Measurements from ENCODE around the gene SMAD1.
A peak's percentile ranks its signal among the peaks of the same experiment; 100 is the strongest.
"Not testable (repeated sequence)": the region's sequence is repeated elsewhere in the genome, so short reads cannot be mapped to it uniquely, and the experiment has no call there.

Gene SMAD1

DNA sequence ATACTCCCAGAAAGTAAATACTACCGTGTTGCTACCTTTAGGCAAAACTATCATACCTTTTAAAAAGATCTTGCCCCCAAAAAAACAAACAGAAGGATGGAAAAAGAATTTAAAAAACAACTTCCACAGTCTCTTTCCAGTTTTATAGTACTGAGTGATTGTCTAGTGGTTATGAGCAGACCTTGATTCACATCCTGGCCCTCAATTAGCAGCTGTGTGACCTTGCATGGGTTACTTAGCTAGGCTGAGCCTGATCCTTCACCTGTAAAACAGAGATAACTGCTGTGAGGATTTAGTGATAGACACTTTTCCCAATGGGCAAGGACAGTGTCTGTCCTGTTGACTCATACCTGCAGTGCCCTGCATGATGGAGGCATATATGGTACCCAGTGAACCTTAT lies 49.0 kb downstream of the SMAD1 start:
- no peak for DNase-seq

DNA sequence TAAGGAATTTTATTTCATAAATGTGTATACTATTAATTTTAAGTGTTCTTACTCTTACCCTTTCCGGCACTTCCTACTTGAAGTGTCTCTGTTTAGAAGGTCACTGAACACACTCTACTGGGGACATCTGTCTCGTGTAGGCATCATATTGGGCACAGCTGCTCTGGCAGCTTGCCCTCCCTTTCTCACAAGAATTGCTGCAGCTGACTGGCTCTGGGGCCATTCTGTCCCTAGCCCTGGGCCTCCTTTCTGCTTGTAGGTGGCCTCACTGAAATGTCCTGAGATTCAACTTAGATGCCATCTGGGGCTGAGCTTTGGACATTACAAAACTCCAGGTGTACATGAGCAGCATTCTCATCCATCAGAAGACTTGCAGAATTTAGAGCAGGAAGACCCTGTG lies 49.6 kb downstream of the SMAD1 start:
- DNase-seq: no peak

DNA sequence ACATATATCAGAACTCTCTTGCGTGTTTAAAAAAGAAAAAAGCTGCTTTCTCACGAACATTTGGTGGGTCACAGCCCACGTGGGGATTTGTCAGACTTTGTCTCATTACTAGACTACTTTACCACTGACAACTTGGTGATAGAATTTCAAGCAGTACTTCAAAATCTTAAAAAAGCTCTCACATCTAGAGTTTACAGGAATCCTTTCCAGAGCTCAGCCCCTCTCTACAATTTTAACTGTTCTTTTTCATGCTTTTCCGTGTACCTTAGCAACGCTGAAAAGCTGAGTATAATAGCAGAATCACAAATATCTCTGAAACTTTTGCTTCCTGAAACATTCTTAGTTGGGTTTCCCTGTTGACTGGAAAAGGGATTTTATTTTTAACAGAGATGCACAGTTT lies 50.2 kb downstream of the SMAD1 start:
- no peak for DNase-seq

DNA sequence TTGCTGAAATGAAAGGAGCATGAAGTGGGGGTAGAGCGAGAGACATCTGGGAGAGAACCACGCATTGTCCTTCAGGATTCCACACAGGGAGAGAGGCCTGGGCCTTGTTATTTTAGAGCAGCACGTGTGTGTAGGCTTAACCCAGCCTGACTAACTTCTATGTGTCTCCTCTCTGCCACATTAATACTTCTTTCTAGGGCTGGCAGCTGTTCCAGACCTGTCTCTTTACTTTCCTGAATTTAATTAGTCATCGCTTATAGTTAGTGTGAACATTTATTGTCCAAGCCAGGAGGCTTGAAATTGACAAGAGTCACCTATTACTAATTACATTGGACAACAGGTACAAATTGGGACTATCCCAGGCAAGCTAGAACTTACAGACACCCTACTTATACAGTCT lies 51.3 kb downstream of the SMAD1 start:
- DNase-seq: no peak

DNA sequence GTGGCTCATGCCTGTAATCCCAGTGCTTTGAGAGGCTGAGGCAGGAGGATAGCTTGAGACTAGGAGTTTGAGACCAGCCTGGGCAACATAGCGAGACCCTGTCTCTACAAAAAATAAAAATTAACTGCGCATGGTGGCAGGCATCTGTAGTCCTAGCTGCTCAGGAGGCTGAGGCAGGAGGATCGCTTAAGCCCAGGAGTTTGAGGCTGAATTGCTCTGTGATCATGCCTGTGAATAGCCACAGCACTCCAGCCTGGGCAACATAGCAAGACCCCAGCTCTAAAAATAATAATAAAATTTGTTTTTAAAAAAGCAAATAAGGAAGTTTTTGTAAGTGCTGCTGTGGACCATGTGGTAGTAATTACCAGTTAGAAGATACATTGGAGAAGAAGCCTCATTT lies 51.8 kb downstream of the SMAD1 start:
- DNase-seq: not testable (repeated sequence)

DNA sequence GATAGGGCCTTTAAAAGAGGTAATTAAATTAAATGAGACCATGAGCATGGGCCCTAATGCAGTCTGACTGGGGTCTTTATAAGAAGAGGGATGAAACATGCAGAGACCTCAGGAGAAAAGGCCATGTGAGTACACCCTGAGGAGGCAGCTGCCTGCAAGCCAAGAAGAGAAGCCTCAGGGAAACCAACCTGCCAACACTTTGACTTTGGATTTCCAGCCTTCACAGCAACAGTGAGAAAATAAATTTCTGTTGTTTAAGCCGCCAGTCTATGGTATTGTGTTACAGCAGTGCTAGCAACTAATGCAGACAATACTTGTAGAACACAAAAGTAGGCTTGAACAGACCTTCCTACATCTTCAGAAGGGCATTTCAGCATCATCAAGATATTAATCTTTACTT lies 52.3 kb downstream of the SMAD1 start:
- no peak for DNase-seq

DNA sequence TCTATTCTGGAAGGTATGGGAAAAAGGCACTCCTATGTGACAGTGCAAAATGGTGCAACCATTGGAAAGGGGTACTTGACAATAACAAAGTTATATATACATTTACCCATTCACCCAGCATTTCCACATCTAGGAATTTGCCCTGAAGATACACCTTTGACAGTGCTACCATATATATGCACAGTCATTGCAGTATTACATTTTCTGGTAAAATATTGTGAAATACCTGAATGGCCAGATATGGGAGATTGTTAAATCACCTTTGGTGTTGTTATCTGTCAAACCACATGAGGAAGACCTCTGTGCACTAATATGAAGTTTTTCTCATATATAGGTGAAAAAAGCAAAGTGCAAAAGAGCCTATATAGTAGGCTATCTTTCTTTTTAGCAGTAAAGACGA lies 53.5 kb downstream of the SMAD1 start:
- DNase-seq: no peak

DNA sequence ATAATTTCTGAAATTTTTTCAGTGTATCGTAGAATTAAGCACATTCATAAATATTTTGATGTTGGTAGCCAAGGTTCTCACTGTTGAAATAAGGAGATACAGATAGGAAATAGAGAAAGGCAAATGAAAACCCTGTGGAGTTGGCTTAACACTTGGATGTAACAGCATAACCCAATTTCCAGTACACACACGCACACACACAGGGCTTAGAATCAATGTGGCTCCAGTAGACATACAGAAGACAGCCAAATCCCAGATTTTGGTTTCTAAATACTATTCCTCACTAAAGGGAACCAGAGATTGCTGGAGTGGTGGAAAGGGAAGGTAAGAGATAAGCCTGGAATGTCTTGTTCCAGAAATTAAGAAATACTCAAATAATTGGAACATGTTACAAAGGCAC lies 54.4 kb downstream of the SMAD1 start:
- no peak for DNase-seq

DNA sequence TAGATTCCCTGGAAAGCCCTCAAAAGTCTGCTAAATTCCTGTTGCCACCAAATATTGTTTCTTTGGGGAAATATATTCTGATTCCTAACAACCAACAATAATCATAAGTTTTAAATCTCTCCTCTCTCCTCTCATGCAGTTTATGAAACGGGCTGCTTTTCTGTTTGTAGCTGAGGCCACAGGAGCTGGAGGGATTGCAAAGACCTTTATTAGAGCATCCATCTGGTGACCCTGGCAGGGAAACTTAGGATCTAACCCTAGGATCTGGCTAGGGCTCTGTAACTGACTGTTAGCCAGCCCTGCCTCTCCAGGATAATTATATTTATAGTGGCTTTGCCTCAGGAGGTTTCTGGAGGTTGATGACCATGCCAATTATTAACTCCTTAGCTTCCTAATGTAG lies 56.9 kb downstream of the SMAD1 start:
- DNase-seq: peak; percentile 7

DNA sequence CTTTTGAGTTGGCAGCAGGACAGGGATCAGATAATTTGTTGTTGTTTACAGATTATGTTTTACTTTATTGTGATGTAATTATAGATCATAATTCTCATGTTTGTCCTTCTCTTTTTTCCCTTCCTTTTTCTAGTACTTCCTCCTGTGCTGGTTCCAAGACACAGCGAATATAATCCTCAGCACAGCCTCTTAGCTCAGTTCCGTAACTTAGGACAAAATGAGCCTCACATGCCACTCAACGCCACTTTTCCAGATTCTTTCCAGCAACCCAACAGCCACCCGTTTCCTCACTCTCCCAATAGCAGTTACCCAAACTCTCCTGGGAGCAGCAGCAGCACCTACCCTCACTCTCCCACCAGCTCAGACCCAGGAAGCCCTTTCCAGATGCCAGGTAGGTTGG lies 58.0 kb downstream of the SMAD1 start:
- DNase-seq: no peak

DNA sequence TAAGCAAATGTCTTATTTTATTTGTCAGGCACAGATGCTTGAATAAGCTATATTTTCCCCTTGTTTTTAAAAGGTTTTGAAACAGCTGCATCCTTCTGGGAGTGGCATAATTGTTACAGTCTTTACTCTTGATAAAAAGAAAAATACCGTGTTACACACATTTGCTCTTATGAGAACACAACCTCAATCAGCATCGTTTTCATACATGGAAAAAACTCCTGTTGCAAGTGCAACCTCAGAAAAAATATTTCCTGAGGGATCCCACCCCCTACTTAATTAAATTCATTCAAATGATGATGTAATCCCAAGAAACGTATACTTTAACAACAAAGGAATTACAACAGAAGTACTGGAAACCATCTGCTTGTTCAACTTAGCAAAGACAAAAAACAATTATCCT lies 58.6 kb downstream of the SMAD1 start:
- no peak for DNase-seq

DNA sequence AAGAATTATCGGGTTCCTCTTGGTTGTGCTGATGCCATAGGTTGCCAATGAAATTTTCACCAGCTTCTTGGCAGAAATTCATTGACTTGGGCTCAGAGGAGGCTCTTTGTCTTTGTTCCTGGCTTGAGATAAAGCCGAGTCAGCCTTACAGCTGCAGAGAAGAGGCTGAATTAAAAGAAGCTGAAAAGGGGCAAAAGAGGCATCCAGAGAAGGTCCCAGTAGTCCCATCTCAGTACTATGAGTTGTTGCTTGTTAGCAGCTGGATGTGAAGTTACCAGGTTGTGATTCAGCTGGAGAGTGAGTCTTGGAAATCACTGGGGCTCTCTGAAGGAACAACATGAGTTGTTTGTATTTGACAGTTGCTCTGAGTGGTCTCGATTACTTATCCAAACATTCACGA lies 59.7 kb downstream of the SMAD1 start:
- DNase-seq: no peak

DNA sequence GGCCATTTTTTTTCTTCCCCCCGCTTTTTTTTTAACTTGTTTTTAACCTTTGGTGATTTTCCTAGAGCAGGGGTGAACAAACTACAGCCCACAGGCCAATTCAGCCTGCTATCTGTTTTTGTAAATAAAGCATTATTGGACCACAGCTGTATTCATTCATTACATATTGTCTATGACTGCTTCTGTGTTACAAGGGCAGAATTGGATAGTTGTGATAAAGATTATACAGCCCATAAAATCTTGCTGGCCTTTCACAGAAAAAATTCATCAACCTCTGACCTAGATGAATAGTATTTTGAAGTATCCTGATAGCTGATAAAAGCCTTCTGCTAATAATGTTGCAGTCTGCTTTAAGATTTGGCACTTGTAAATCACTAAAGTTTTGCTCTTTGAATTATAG lies 63.4 kb downstream of the SMAD1 start:
- DNase-seq: no peak

DNA sequence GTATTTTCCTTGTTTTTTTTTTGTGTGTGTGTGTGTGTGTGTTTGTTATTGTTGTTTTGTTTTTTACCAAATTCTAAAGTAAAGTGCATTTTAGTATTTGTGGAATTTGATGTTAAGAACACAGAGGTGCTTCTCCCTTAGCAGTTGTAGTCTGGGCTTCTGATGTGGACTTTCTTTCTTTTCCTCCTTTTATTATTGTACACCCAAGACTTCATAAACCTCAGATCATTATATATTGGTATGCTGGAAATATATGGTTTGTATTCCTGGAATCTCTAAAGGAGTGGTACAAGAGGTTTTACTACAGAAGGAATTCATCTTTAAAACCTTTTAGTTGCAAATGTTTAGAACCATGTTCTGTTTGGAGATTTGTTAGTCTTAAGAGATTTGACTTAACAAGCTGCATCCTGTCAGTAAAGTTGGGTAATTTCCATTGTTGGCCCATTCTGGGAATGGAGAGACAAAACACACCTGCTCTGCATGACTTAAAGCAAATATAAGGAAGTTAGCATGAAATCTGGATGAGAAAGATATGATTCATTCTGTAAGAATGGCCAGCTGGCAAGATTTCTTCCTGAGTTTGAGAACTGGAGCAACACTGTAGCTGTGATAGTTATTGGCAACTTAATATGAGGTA lies 64.0 kb downstream of the SMAD1 start:
- DNase-seq: no peak

DNA sequence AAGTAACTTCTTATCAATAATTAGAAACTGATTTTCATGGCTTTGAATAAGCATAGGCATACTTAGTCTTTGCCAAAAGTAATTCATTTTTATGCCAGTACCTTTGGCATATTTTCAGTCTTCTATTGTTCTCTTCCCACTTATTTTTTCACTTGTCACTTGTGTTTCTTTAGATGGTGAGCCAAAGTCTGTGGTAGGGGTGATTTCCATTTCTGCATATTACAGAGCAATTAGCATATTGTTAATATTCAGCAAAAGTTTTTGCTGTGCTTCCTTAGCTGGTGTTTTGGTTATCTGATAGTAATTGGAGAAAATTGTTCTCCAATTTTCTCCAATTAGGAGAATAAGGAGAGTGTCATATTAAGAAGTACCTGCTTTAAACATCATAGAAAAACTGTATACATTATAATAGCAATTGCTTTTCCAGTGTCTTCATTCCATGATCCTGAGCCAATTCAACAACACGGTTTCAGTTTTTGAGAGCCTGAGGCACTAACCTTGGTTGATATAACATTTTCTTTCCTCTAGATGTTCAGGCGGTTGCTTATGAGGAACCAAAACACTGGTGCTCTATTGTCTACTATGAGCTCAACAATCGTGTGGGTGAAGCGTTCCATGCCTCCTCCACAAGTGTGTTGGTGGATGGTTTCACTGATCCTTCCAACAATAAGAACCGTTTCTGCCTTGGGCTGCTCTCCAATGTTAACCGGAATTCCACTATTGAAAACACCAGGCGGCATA lies 64.7 kb downstream of the SMAD1 start:
- no peak for DNase-seq

DNA sequence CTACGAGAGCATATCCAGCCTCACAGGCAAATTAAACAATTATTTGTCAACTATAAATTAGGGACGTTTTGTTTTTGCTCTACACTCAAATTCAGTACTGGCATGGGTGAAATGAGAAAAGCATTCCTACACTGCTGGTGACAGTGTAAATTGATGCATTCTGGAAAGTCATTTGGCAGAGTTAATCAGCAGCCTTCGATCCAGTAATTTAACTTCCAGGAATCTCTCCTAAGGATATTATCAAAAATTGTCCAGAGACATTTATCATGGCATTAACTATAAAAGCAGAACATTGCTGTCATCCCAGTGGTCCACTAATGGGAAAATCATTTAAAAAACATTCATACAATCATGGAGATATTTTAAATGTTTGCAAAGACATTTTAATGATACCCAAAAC lies 70.0 kb downstream of the SMAD1 start:
- no peak for DNase-seq

DNA sequence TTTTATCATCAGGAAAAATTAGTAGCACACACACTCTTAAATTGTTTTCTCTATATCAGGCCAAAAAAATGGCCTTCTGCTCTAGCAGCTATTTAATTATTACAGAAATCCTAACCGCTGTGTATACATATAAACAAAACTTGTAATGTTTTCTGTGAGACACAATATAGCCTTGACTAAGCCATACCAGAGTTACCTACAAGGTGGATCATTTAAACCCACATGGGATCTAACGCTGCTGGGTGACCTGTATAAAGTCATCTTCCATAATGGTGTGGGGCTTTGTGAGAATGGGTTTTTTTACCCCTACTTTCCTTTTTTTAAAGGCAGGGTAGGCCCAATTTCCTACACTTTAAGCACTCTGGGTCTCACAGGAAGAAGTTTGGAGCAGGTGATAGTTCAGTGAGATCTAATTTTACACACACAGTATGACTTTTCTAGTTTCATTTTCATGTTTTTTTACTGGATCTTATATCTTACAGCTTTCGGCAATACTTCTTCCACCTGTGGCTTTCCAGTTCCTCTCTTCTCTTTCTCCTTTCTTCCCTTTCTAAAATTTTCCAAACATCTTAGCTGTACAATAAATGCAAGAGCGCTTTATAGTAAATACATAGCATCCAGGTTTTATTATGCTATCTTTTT lies 70.6 kb downstream of the SMAD1 start:
- DNase-seq: no peak

DNA sequence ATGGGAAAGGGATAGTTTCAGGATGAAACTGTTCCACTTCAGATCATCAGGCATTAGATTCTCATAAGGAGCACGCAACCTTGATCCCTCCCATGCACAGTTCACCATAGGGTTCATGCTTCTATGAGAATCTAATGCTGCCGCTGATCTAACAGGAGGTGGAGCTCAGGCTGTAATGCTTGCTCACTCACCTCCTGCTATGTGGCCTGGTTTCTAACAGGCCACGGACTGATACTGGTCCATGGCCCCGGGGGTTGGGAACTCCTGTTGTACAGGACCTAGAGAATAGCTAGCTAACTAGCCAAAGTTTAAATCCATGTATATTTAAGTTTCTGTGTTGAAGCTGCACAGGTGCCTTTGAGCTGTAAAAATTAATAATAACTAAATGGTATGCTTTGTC lies 71.7 kb downstream of the SMAD1 start:
- DNase-seq: no peak

DNA sequence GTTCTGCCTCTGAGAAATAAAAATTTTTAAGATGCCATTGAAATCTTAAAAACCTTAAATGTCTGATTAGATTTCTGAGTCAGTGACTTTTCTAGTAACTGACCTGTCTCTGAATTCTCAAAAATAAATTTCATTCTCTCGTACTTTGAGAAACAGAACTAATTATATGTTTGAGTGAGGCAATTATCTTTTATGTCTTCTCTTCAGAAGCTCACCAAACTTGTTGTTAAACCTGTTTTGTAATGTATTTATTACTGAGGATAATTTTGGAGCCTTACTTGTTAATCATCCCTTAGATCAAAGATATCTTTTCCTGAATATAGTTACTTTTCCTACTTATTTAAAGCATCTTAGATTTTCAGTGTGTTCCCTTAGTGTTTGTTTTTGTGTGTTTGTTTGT lies 73.0 kb downstream of the SMAD1 start:
- DNase-seq: no peak

DNA sequence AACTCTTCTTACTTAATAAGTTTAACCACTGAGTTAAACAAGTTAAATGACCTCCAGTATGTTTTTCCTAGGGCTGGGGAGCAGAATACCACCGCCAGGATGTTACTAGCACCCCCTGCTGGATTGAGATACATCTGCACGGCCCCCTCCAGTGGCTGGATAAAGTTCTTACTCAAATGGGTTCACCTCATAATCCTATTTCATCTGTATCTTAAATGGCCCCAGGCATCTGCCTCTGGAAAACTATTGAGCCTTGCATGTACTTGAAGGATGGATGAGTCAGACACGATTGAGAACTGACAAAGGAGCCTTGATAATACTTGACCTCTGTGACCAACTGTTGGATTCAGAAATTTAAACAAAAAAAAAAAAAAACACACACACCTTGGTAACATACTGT lies 76.1 kb downstream of the SMAD1 start:
- peak; percentile 79 for DNase-seq

DNA sequence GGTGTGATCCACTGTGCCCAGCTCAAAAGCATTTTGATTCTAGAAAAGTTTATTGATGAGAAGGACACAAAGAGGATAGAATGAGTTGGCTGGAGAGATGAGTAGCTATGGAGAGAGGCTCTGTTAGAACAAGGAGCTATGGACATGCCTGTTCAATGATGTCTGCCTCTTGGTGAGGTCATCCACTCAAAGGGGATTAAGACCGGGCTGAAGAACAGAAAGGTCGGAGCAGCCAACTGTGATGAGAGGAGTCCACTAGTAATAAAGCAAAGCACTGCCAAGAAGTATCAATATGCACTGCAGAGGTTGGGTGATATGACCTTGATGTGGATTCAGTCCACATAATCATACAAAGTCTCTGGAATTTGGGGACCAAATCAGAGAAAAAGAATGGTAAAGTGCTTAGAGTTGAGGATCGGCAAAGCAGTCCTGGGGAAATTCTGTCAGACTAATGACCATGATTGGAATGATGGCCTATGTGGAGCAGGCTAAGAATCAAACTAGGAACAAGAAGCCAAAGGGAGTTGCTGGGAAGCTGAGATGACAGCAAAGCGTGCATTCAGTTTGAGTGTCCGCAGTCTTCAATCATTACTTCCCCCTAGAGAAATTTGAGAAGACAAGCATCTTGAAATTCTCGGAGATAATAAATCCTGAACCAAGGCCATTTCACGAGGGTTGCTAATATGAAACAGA lies 81.8 kb downstream of the SMAD1 start:
- no peak for DNase-seq

DNA sequence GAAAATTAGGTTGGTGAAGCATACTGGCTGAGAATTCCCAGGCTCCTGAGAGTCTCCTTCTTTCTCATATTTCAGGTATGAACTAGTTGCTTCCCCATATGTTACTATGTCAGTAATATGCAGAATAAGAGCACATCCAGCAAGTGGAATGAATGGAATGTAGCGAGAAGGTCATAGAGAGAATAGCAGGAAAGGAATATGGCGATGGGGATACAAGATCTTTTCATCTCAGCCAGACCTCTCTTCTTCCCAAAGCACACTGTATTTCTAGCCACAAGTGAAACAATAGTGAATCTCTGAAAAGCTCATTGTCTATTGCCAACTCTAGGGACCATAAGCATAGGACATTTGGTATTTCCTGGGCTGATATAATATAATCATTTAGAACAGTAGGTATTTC lies 82.9 kb downstream of the SMAD1 start:
- no peak for DNase-seq

DNA sequence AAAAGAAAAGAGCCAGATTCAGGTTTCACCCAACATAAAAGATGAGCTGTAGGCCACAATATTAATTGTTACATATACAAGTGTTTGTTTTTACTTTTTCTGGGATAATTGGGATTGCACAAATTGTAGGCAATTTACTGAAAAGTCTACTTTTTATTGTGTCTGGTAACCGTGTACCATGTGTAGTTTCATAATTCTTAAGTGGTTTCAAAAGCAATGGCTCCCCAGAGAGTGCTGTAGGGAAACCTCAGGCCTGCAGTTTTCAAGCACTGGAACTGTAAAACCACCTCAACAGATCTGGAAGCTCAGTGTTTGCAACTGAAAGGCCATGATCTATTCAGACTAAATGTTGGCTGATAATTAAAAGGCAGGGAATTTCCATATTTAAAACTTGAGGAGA lies 83.7 kb downstream of the SMAD1 start:
- no peak for DNase-seq

DNA sequence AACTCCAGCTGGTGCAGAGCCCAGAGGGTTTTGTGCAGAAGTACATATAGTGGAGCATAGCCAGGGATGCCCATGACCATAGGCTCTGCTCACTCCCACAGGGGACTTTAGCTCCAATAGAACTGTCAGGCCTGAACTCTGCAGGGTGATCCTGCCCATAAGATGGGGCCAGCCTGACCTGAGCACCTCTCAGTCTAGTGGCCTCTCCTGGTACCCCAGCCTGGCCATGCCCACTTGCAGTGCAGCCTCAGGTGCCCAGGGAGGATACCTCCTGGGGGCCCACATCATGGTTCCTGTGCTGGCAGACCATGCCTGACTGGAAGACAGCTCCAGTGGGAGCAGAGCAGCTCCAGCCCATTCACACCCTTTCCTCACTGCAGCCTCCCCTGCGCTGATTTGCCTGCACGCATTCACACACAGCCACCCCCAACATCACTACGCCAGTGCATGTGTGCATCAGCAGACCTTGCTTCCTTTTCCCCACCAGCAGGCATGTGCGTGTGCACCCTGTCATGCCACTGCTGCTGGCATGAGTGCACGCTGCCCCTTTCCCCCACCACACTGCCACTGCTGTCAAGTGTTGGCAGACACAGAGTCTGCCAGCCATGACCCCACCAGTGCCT lies 84.5 kb downstream of the SMAD1 start:
- DNase-seq: no peak
